HG03280 (cell line): Measurements from ENCODE around the gene HAPSTR1.
"Not testable (repeated sequence)": the region's sequence is repeated elsewhere in the genome, so short reads cannot be mapped to it uniquely, and the experiment has no call there.

Experiments
- ATAC-seq: cut with Tn5 transposase; IDR thresholded peaks from one replicate; pipeline ENCODE4 v1.9.1; 2021; ENCODE audit warnings: mild to moderate bottlenecking, moderate library complexity; ENCODE audit not compliant: unreplicated experiment

Gene HAPSTR1, protein sequence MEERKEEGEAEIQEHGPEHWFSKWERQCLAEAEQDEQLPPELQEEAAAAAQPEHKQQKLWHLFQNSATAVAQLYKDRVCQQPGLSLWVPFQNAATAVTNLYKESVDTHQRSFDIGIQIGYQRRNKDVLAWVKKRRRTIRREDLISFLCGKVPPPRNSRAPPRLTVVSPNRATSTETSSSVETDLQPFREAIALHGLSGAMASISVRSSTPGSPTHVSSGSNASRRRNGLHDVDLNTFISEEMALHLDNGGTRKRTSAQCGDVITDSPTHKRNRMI

DNA sequence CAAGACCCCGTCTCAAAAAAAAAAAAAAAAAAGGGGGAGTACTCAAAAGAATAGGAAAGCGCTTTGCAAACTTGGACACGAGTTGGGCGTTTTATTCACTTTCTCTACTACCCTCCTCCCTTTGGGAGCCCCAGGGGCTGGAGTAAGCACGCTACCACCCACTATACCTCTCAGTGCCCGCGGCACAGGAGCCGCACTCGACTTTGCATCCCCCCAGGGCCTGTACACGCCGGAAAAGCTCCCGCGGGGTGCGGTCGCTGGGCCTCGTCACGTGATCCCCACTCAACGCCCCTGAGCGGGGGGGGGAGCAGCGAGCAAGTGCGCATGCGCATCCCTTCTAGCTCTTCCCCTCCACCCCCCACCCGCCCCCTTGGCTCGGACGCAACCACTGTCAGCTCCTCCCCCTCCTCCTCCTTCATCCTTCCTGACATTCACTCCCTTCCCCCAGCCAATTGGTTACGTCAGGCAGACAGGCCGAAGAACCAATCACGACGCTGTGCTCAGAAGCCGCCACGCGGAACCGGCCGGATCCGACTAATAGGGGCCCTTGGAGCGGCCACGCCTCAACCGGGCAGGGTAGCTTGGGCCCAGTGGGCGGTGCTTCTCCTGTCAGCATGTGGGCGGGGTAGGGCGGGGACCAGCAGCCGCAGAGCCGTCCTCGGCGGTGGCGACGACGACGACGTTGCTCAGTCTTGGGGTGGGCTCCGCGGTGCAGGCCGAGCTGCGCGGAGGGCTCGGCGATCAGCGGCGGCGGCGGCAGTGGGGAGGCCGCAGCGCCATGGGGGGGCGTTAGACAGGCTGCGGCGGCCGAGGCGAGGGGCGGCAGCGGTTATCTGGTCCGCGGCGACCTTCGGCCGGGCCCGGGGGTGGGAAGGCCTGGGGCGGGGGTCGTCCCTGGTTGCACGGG, at the start of gene HAPSTR1:
Gene HAPSTR1 (plus strand): TSS at position 685 of the 907 bp plus-strand sequence. CDS start 401 bp downstream, outside the sequence.
- ATAC-seq, result peak; percentile 90

DNA sequence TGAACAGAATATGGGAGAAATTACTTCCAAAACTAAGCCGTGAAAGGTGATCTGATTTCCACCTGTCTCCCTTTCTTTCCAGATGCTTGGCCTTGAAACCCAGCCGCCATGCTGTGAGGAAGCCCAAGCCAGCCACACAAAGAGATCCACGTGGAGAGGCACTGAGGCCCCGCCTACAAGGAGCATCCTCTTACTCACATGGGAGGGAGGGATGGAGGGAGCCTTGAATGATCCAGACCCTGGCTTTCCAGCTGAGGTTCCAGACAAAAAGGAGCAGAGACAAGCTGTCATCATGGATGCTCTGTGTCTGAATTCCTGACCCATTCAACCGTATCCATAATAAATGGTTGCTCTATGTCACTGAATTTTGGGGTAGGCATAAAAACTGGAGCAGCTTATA, 48.9 kb upstream of the HAPSTR1 start:
- ATAC-seq, result no peak

DNA sequence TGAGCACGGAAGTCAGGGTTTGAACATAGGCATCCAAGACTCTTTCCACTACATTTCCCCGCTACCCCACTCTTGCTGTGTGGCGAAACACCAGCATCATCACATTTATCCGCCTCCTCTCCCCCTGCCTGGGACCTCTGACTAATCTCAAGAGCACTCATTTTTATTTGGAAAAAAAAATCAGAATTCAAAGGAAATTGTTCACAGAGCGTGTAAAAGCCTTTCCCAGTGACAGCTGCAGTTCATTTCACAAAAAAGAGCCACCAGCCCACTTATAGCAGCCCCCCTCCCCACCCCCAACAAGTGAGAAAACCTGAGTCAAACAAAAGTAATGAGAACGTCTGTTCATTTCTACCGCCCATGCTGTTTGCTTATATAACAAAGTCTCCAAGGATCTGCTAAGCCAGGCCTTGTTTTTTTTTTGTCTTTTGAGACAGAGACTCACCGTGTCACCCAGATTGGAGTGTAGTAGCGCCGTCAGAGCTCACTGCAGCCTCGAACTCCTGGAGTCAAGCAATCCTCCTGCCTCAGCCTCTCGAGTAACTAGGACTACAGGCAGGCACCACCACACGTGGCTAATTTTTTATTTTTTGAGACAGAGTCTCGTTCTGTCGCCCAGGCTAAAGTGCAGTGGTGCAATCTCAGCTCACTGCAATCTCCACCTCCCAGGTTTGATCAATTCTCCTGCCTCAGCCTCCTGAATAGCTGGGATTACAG, 48.3 kb upstream of the HAPSTR1 start:
- no peak for ATAC-seq

DNA sequence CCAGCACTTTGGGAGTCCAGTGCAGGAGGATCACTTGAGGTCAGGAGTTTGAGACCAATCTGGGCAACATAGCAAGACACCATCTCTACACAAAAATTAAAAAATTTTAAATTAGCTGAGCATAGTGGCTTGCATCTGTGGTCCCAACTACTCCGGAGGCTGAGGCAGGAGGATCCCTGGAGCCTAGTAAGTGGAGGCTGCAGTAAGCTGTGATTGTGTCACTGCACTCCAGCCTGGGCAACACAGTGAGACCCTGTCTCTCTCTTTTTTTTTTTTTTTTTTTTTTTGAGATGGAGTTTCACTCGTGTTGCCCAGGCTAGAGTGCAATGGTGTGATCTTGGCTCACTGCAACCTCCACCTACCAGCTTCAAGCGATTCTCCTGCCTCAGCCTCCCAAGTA, 45.9 kb upstream of the HAPSTR1 start:
- not testable (repeated sequence) for ATAC-seq

DNA sequence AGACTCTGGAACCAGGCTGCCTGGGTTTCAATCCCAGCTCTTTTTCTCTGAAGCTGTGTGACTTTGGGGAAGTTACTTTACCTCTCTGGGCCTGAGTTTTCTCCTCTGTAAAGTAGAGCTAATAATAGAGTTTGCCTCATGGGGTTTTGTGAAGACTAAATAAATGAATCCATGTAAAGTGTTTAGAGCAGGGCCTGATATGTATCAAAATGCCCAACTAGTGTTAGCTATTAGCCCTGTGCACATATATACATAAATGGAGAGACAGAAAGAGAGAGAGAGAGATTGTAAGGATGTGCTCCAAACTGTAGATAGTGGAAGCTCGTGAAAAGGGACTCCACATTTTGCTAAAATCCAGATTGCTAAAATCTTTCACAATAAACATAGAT, 44.8 kb upstream of the HAPSTR1 start:
- no peak for ATAC-seq

DNA sequence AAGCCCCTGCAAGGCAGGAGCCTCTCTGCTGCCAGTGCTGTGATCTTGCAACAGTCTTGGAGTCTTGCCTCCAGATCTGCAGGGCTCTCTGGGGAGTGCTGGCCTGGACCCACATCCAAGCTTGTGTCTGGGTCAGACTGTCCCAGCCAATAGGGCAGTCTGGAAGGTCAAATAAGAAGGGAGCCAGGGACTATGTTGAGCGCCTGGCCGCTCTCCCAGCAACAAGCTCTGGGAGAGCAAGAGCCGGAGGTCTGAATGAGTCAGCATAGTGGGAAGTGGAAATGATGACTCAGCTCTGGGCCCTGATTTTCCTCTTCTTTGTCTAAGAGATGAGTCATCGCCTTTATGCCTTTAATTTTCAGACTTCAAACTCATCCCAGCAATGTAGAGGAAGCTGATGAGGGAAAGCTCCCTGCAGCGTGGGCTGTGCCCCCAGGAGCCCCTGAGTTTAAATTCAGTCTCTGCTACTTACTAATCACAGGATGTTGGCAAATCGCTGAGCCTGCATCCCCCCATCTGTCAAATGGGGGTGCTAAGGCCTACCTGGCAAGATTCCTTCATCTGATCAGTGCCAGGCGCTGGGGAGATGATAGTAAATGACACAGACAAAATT, 43.6 kb upstream of the HAPSTR1 start:
- ATAC-seq, result no peak

DNA sequence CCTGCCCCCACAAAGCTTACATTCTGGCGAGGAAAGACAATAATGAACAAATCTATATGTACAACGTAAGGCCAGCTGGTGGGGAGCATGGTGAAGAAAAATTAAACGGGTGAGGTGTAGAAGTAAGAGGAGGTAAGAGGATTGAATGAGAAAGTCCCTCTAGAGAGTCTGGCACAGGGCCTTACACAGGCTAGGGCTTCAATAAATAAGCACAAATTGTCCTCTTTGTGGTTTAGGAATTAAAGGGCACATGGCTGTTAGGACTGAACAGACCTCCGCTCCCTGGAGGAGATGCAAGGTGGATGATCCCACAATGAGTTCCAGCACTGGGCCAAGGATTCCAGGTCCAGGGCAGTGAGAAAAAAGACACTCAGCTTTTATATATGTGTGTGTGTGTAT, 43.1 kb upstream of the HAPSTR1 start:
- no peak for ATAC-seq

DNA sequence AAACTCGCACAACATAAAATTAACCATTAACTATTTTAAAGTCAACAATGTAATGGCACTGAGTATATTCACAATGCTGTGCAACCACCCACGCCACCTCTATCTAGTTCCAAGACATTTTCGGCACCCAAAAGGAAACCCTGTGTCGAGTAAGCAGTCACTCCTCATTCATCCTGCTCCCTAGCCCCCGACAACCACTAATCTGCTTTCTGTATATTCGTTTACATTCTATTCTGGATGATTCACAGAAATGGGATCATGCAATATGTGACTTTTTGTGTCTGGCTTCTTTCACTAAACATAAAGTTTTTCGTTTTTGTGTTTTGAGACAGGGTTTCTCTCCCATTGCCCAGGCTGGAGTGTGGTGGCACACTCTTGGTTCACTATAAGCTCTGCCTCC, 42.2 kb upstream of the HAPSTR1 start:
- no peak for ATAC-seq

DNA sequence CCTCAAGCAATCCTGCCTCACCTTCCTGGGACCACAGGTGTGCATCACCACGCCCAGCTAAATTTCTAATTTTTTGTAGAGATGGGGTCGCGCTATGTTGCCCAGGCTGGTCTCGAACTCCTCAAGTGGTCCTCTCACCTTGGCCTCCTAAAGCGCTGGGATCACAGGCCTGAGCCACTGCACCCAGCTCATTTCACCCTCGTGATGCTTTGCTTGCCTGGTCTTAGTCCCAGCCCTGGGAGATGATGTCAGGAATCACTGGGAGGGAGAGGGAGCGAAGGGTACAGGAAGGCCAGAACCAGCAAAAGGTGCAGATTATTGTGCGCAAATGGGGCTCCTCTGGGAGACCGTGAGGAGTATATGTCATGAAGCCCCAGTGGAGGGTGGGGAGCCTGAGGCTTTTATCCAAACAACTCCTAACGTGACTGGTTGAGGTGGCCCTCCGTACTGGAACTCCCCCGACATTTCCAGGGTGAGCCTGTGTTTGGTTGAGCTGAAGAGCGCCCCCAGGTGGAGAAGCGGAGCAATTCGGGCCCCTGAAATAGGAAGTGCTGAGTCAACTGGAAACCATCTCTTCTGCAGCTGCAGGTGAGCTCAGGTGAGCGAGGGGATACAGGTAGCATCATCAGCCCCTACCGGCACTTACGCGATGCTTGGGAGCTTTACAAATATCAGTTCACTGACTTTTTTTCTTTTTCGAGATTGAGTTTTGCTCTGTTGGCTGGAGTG, 41.2 kb upstream of the HAPSTR1 start:
- ATAC-seq, result no peak

DNA sequence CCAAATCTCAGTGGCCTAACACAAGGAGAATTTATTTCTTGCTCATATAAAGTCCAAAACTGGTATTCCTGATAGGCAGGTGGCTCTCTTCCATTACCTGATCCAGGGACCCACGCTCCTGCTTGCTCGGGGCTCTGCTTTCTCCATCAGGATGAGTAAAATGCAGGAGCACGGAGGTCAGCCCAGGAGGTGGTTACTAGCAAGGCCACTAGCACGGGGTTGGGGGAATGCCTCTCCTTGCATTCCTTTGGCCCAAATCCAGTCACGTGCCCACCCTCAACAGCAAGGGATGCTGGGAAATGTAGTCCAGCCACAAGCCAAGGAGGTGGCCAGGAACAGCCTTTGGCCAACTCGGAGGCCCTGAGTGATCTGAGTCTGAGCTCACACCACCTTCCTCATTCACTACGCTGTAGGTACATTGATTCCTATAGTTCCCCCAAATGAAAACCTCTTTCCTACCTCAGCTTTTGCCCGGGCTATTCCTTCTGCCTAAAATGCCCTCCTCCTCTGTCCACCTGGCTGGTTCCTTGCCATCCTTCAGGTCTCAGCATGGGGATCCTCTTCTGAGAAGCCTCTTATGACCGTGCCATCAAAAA, 38.3 kb upstream of the HAPSTR1 start:
- no peak for ATAC-seq

DNA sequence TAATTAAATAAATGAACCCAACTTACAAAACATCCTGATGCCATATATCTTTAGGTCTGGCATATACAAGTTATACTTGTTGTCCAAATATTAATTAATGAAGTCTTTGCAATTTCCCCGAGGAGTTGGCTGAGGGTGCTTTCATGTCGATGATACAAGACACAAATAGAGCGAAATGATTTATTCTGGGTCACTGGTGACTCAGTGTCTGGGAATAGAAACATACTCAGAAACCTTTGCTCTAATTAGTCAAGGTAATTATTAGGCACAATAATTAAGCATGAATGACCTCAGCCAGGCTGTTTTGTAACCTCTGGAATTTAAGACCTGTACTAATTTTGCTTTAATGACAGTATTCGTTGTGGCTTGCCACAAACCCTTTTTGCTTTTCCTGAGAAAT, 37.0 kb upstream of the HAPSTR1 start:
- no peak for ATAC-seq

DNA sequence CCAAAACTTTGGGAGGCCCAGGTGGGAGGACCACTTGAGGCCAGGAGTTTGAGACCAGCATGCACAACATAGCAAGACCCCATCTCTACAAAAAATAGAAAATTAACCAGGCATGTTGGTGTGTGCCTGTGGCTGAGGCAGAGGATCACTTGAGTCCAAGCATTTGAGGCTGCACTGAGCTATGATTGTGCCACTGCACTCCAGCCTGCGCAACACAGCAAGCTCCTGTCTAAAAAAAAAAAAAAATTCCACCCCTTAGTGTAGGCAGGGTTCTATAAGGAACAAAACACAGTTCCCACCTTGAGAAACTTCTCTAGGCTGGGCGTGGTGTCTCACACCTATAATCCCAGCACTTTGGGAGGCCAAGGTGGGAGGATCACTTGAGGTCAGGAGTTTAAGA, 36.3 kb upstream of the HAPSTR1 start:
- ATAC-seq, result no peak

DNA sequence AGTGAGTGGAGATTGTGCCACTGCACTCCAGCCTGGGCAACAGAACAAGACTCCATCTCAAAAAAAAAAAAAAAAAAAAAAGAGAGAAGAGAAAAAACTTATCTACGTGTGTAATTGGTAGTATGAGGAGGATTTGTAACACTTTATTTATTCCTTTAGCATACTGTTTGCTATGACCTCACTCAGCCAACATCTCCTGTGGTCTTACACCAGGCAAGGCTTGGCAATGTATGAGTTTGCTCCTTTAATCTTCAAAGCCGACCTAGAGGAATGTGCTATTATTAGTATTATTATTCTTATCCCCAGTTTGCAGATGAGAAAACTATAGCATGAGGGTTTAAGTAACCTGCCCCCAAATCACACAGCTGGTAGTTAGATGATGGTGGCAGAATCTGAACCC, 35.8 kb upstream of the HAPSTR1 start:
- ATAC-seq, result no peak

DNA sequence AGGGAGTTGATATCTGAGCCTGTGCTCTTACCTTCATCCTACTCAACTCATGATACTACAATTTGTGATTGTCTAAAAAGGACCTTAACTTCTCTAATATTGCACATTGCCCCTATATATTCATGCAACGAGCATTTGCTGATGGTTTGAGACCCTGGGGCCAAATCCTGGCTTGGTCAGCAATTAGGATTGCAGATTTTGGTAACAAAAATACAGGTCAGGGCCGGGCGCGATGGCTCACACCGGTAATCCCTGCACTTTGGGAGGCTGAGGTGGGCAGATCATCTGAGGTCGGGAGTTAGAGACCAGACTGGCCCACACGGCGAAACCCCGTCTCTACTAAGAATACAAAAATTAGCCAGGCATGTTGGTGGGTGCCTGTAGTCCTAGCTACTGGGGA, 35.4 kb upstream of the HAPSTR1 start:
- ATAC-seq, result no peak

DNA sequence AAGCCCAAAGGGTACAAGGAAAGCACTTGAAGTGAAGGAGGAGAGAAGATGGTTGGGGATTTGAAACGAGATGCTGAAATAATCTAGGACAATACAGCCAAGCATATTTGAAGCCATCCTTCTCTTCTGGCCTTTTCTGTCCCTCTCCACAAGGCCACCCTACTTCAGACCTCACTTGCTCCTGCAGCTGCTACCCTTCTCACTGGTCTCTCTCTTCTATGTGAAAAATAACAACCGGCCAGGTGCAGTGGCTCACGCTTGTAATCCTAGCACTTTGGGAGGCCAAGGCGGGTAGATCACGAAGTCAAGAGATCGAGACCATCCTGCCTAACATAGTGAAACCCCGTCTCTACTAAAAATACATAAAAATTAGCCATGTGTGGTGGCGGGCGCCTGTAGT, 33.2 kb upstream of the HAPSTR1 start:
- no peak for ATAC-seq

DNA sequence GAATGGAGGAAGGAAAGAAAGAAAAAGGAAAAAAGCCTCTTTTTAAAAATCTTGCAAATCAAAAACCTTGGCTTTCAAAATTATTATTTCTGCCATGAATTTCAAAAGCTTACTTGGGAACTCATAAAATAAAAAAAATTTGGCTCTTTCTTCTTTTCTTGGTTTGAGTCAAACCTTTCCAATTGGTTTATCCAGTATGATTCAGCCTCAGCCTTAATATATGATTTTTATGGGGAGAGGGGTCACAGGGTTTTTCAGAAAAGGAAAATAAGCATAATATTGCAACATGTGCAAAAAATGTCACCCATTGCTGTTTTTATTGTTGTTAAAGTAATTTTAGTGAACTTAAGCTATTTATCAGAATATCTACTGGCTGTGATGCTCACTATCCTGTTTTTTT, 31.2 kb upstream of the HAPSTR1 start:
- no peak for ATAC-seq

DNA sequence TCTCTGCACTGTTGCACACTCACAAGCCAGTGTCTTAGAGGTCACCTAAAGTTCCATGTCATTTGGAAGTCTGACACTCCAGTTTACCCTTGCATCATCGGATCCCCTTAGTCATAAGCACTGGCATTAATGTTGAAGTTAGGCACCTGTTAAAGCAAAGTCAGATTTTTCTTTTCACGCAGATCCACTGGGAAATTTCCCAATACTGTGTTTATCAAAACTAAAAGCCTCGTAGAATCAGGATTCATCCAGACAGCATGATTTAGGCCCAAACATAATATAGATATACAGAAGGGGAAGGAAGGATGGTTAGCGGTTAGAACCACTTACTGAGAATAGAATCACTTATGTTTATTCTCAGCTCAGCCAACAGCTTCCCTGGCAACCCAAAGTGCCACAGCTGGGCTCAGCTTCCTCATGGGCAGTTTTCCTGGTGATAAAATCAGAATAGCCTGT, 30.1 kb upstream of the HAPSTR1 start:
- ATAC-seq, result no peak

DNA sequence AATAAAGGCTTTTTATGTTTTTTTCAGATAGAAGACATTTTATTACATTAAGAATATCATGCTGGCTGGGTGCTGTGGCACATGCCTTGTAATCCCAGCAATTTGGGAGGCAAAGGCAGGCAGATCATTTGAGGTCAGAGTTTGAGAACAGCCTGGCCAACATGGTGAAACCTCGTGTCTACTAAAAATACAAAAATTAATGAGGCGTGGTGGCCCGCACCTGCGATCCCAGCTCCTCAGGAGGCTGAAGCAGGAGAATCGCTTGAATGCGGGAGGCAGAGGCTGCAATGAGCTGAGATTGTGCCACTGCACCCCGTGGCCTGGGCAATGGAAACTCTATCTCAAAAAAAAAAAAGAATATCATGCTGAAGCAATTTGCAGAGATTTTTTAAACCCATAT, 29.1 kb upstream of the HAPSTR1 start:
- ATAC-seq, result no peak

DNA sequence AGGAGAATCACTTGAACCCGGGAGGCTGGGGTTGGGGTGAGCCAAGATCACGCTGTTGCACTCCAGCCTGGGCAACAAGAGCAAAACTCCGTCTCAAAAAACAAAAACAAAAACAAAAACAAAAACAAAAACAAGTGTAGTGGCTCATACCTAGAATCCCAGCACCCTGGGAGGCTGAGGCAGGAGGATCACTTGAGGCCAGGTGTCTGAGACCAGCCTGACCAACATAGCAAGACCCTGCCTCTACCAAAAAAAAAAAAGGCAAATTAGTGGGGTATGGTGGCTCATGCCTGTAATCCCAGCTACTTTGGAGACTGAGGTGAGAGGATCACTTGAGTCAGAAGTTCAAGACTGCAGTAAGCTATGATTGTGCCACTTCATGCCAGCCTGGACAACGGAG, 26.4 kb upstream of the HAPSTR1 start:
- ATAC-seq, result no peak

DNA sequence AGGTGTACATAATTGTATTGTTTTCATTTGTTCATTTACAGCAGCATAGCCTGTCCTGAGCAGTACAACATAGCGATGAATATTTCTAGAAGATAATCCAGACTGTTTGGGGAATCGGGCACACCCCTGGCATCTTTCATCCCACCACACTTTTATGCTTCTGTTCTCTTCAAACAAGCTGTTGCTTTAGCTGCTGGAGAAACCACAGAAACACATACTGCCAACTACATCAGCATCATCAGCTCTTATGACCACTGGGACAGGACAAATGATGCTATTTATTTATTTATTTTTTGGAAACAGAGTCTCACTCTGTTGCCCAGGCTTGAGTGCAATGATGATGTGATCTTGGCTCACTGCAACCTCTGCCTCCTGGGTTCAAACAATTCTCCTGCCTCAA, 22.6 kb upstream of the HAPSTR1 start:
- ATAC-seq, result no peak
